PC-9 (cell line): ENCODE data around the gene PTPRD. TPM values are rescaled to one million over a fixed set of nuclear protein-coding genes. Genes with fewer than 3 reads are reported as not detected.

Source experiments
- BruUV-seq: library from RNA; stranded (reverse); fragments of 400-500 nt; replicated peaks from 2 replicates; lab custom pipeline; 2021; lab: Mats Ljungman, UMichigan
- CTCF ChIA-PET: fragments of 300-600 bp; sonication (Branson Sonifier 250); formaldehyde crosslinking; loops from one replicate; lab custom pipeline; 2022; ENCODE audit warnings: antibody characterized with exemption; lab: Charles Lee
- POLR2A ChIA-PET: fragments of 300-600 bp; sonication (Branson Sonifier 250); formaldehyde crosslinking; loops from one replicate; lab custom pipeline; 2022; ENCODE audit warnings: antibody characterized with exemption; ENCODE audit not compliant: unreplicated experiment; lab: Charles Lee
- DNase-seq, 2 experiments: peaks; one replicate each; pipeline versions ENCODE4 v3.0.0 to v3.0.0-alpha.2; 2015 to 2022; ENCODE audit warnings: mixed read lengths in 1 of 2
- H2AFZ ChIP-seq: fragments of 200-600 bp; sonication (generic); 2 replicates; pipeline ENCODE4 v1.8.1; 2017; ENCODE audit warnings: antibody characterized with exemption
- H3F3A ChIP-seq: fragments of 200-600 bp; sonication (generic); 2 replicates; pipeline ENCODE4 v1.8.1; 2017; ENCODE audit warnings: antibody characterized with exemption, mild to moderate bottlenecking, low read depth; ENCODE audit not compliant: insufficient read depth
- H3K27ac ChIP-seq: fragments of 200-600 bp; sonication (generic); 2 replicates; pipeline ENCODE4 v1.6.1; 2016; ENCODE audit warnings: mixed run types
- H3K27me3 ChIP-seq: fragments of 200-600 bp; sonication (generic); 2 replicates; pipeline ENCODE4 v1.6.1; 2016; ENCODE audit warnings: low read depth, mixed run types; ENCODE audit not compliant: insufficient read depth
- H3K36me3 ChIP-seq: fragments of 200-600 bp; sonication (generic); 2 replicates; pipeline ENCODE4 v1.6.1; 2016; ENCODE audit warnings: low read depth, mixed run types
- H3K4me1 ChIP-seq: fragments of 200-600 bp; sonication (generic); replicated peaks from 2 replicates; pipeline ENCODE4 v1.6.1; 2016; ENCODE audit warnings: mixed run types; ENCODE audit not compliant: insufficient read depth
- H3K4me2 ChIP-seq: fragments of 200-600 bp; sonication (generic); 2 replicates; pipeline ENCODE4 v1.6.1; 2017; ENCODE audit warnings: mixed run types
- H3K4me3 ChIP-seq: fragments of 200-600 bp; sonication (generic); 2 replicates; pipeline ENCODE4 v1.6.1; 2016; ENCODE audit warnings: mixed run types
- H3K79me2 ChIP-seq: fragments of 200-600 bp; sonication (generic); 2 replicates; pipeline ENCODE4 v1.6.1; 2017; ENCODE audit warnings: low read depth, mixed run types
- H3K9me2 ChIP-seq: fragments of 200-600 bp; sonication (generic); 2 replicates; pipeline ENCODE4 v1.8.1; 2017; ENCODE audit warnings: mild to moderate bottlenecking; ENCODE audit not compliant: insufficient read depth
- H3K9me3 ChIP-seq: fragments of 200-600 bp; sonication (generic); 2 replicates; pipeline ENCODE4 v1.8.1; 2016; ENCODE audit warnings: low read depth; ENCODE audit not compliant: insufficient read depth
- H4K20me1 ChIP-seq: fragments of 200-600 bp; sonication (generic); 2 replicates; pipeline ENCODE4 v1.8.1; 2017; ENCODE audit not compliant: insufficient read depth
- CTCF ChIP-seq: fragments of 200-600 bp; sonication (generic); conservative IDR thresholded peaks from 2 replicates; pipeline ENCODE4 v1.6.1; 2017; ENCODE audit warnings: mixed run types, antibody characterized with exemption, mild to moderate bottlenecking, moderate library complexity
- EZH2 ChIP-seq: fragments of 200-600 bp; sonication (generic); IDR thresholded peaks from 2 replicates; pipeline ENCODE4 v1.8.0; 2017; ENCODE audit warnings: antibody characterized with exemption, low read depth
- intact Hi-C: fragments of 100-400 bp; cut with micrococcal nuclease; formaldehyde crosslinking; loops from one replicate; pipeline ENCODE4 v1.10.0; 2022; ENCODE audit not compliant: unreplicated experiment
- total RNA-seq: library from RNA; stranded (reverse); gene quantifications from 2 replicates; pipeline ENCODE4 v1.2.3, GENCODE V29; 2021

PTPRD gene
- total RNA-seq, 1 experiment from 2014 or later = not detected

GRCh38 chr9:9625248-9625647, 987.6 kb downstream of the PTPRD start:
- Histone ChIP-seq H3K9me2 (no peaks in the 10 kb centered on the region), H3K4me3 (no peak overlapping the region), H3K4me1 (no peaks in the 10 kb centered on the region), H3K36me3 (no peaks in the 10 kb centered on the region), H3K4me2 (no peak overlapping the region), H3K9me3 (no peaks in the 10 kb centered on the region), H3K79me2 (no peaks in the 10 kb centered on the region), H2AFZ (no peak overlapping the region), H3K27me3 (no peaks in the 10 kb centered on the region), H4K20me1 (no peaks in the 10 kb centered on the region), H3K27ac (no peak overlapping the region), H3F3A (no peaks in the 10 kb centered on the region)
- no peak for DNase-seq
- BruUV-seq = no TSS peak
- no peak for TF ChIP-seq EZH2
- no peak for TF ChIP-seq CTCF
- intact Hi-C loops = no loop called here
- ChIA-PET POLR2A (no interaction called here), CTCF (no interaction called here)

- no peak overlapping the region for H3K4me2 ChIP-seq
- DNase-seq = no peak
- H3K4me1 ChIP-seq = no peaks in the 10 kb centered on the region
- intact Hi-C loops = no loop called here
- no peak overlapping the region for H2AFZ ChIP-seq
- CTCF ChIA-PET = no interaction called here
- BruUV-seq = no TSS peak
- no peak for TF ChIP-seq EZH2
- no peak for TF ChIP-seq CTCF
- POLR2A ChIA-PET = no interaction called here
- H3K27me3 ChIP-seq = no peaks in the 10 kb centered on the region
- no peak overlapping the region for H3K27ac ChIP-seq
- H4K20me1 ChIP-seq = no peaks in the 10 kb centered on the region
- H3F3A ChIP-seq = no peaks in the 10 kb centered on the region
- no peak overlapping the region for H3K4me3 ChIP-seq
- H3K9me2 ChIP-seq = no peaks in the 10 kb centered on the region
- no peaks in the 10 kb centered on the region for H3K9me3 ChIP-seq
- H3K36me3 ChIP-seq = no peaks in the 10 kb centered on the region
- no peaks in the 10 kb centered on the region for H3K79me2 ChIP-seq
Measured at GRCh38 chr9:9623506-9623905, 989.3 kb downstream of the PTPRD start.

GRCh38 chr9:9621355-9621940, 991.4 kb downstream of the PTPRD start:
- no TSS peak for BruUV-seq
- no peaks in the 10 kb centered on the region for H3K4me1 ChIP-seq
- ChIA-PET POLR2A (no interaction called here), CTCF (no interaction called here)
- H4K20me1 ChIP-seq = no peaks in the 10 kb centered on the region
- intact Hi-C loops = no loop called here
- no peaks in the 10 kb centered on the region for H3K79me2 ChIP-seq
- no peak overlapping the region for H2AFZ ChIP-seq
- no peaks in the 10 kb centered on the region for H3K9me3 ChIP-seq
- DNase-seq = no peak
- no peaks in the 10 kb centered on the region for H3K27me3 ChIP-seq
- no peak overlapping the region for H3K27ac ChIP-seq
- TF ChIP-seq EZH2 = no peak
- TF ChIP-seq CTCF = no peak
- H3F3A ChIP-seq = no peaks in the 10 kb centered on the region
- H3K4me3 ChIP-seq = no peak overlapping the region
- no peaks in the 10 kb centered on the region for H3K9me2 ChIP-seq
- H3K36me3 ChIP-seq = no peaks in the 10 kb centered on the region
- no peak overlapping the region for H3K4me2 ChIP-seq
